B cell (primary cell): ENCODE measurements around the gene PRMT5. TPM values are rescaled to one million over a fixed set of nuclear protein-coding genes. Genes with fewer than 3 reads are reported as not detected.

ENCODE experiments used
- ATAC-seq: fragments of 200-7000 bp; cut with Tn5 transposase; one replicate; pipeline ENCODE4 v1.10.0; 2021; ENCODE audit warnings: low read depth, mild to moderate bottlenecking, moderate number of reproducible peaks, moderate library complexity
- CTCF ChIA-PET: fragments of 350-600 bp; sonication (Branson Sonifier 250); formaldehyde crosslinking; loops from one replicate; lab custom pipeline; 2021; ENCODE audit warnings: antibody characterized with exemption, inconsistent platforms; lab: Charles Lee
- POLR2A ChIA-PET: fragments of 350-600 bp; sonication (Branson Sonifier 250); formaldehyde crosslinking; loops from one replicate; lab custom pipeline; 2021; ENCODE audit warnings: antibody characterized with exemption; lab: Charles Lee
- DNase-seq: peaks from one replicate; pipeline ENCODE4 v3.0.0; 2013
- H2AFZ ChIP-seq: 2 replicates; pipeline ENCODE4 v1.6.1; 2012; ENCODE audit warnings: mild to moderate bottlenecking, low read depth, low read length; ENCODE audit not compliant: insufficient read depth, poor library complexity, severe bottlenecking
- H3K27ac ChIP-seq, 2 donors: 1 replicate in 1 of 2; 2 replicates in 1 of 2; pipeline ENCODE4 v1.5.1; 2012 to 2013; ENCODE audit warnings: low read length in 2 of 2, mild to moderate bottlenecking in 2 of 2, moderate library complexity in 1 of 2
- H3K27me3 ChIP-seq, 4 experiments: fragments of 200-600 bp in 1 of 4; sonication (generic) in 1 of 4; replicated peaks in 1 of 4; 1 replicate in 2 of 4; 2 replicates in 2 of 4; pipeline versions ENCODE4 v1.6.1 to v1.7.0; 2013 to 2016; ENCODE audit warnings: low read length in 3 of 4, mild to moderate bottlenecking in 2 of 4, mixed read lengths in 1 of 4, moderate library complexity in 1 of 4; ENCODE audit not compliant: insufficient read depth in 4 of 4, control insufficient read depth in 3 of 4; ENCODE audit errors: control extremely low read depth in 1 of 4
- H3K36me3 ChIP-seq, 2 experiments: replicated peaks in 1 of 2; 1 replicate in 1 of 2; 2 replicates in 1 of 2; pipeline versions ENCODE4 v1.6.1 to v1.7.1; 2013; ENCODE audit warnings: low read length in 1 of 2; ENCODE audit not compliant: insufficient read depth in 2 of 2, control insufficient read depth in 1 of 2; ENCODE audit errors: control extremely low read depth in 1 of 2, extremely low read depth in 1 of 2
- H3K4me1 ChIP-seq, 2 donors: fragments of 200-600 bp in 1 of 2; sonication (generic) in 1 of 2; 1 replicate in 1 of 2; 2 replicates in 1 of 2; pipeline versions ENCODE4 v1.5.1 to v1.6.1; 2013 to 2017; ENCODE audit warnings: low read length in 2 of 2; ENCODE audit not compliant: control insufficient read depth in 2 of 2, insufficient read depth in 2 of 2
- H3K4me2 ChIP-seq: replicated peaks from 2 replicates; pipeline ENCODE3; 2012; ENCODE audit warnings: mild to moderate bottlenecking, low read depth, low read length; ENCODE audit not compliant: poor library complexity, severe bottlenecking
- H3K4me3 ChIP-seq, 5 experiments: fragments of 200-600 bp in 1 of 5; sonication (generic) in 1 of 5; 1 replicate in 3 of 5; 2 replicates in 2 of 5; pipeline versions ENCODE4 v1.5.1 to v1.7.0; 2011 to 2016; ENCODE audit warnings: low read length in 4 of 5, mild to moderate bottlenecking in 4 of 5, low read depth in 2 of 5, control low read depth in 1 of 5, moderate library complexity in 1 of 5; ENCODE audit not compliant: insufficient read depth in 1 of 5; ENCODE audit errors: control extremely low read depth in 1 of 5, extremely low read depth in 1 of 5
- H3K79me2 ChIP-seq: fragments of 200-600 bp; sonication (generic); one replicate; pipeline ENCODE4 v1.6.0; 2016; ENCODE audit warnings: low read length; ENCODE audit not compliant: control insufficient read depth, insufficient read depth
- H3K9ac ChIP-seq: fragments of 200-600 bp; sonication (generic); 2 replicates; pipeline ENCODE4 v1.6.1; 2017; ENCODE audit warnings: mild to moderate bottlenecking, low read length, moderate library complexity
- H3K9me3 ChIP-seq, 3 donors: one replicate each; pipeline versions ENCODE4 v1.6.1 to v1.7.1; 2013; ENCODE audit warnings: low read length in 2 of 3; ENCODE audit not compliant: control insufficient read depth in 2 of 3, insufficient read depth in 1 of 3; ENCODE audit errors: control extremely low read depth in 1 of 3
- H4K20me1 ChIP-seq: 2 replicates; pipeline ENCODE4 v1.6.0; 2012; ENCODE audit warnings: mild to moderate bottlenecking, low read length; ENCODE audit not compliant: insufficient read depth, control insufficient read depth, poor library complexity, severe bottlenecking
- H3K27ac Mint-ChIP-seq: one replicate; pipeline ENCODE4 v1.8.0; 2021; ENCODE audit warnings: mixed read lengths
- H3K27me3 Mint-ChIP-seq: one replicate; pipeline ENCODE4 v1.8.0; 2021; ENCODE audit warnings: mixed read lengths
- H3K4me1 Mint-ChIP-seq: one replicate; pipeline ENCODE4 v1.8.0; 2021; ENCODE audit warnings: mixed read lengths
- H3K4me3 Mint-ChIP-seq: one replicate; pipeline ENCODE4 v1.8.0; 2021; ENCODE audit warnings: mixed read lengths
- H3K9me3 Mint-ChIP-seq: one replicate; pipeline ENCODE4 v1.8.0; 2022; ENCODE audit warnings: mixed read lengths; ENCODE audit not compliant: insufficient read depth
- CTCF ChIP-seq: fragments of 200-600 bp; IDR thresholded peaks from one replicate; pipeline ENCODE4 v1.8.0; 2022; ENCODE audit warnings: antibody characterized with exemption, mild to moderate bottlenecking
- EZH2 ChIP-seq: IDR thresholded peaks from 2 replicates; pipeline ENCODE4 v1.6.1; 2012; ENCODE audit warnings: borderline replicate concordance, low read depth, mild to moderate bottlenecking, moderate library complexity, low read length; ENCODE audit not compliant: insufficient read depth, poor library complexity, severe bottlenecking
- WGBS: methylation state at CpG from one replicate; pipeline ENCODE4 v1.1.5; 2013; ENCODE audit warnings: missing lambda C conversion rate; ENCODE audit not compliant: insufficient coverage; 5-methylcytosine and 5-hydroxymethylcytosine counted together
- intact Hi-C: fragments of 100-400 bp; cut with micrococcal nuclease; formaldehyde crosslinking; loops from one replicate; pipeline ENCODE4 v1.10.0; 2022
- polyA plus RNA-seq: library from polyadenylated mRNA; depleted of rRNA; stranded (reverse); fragments of >200 nt; gene quantifications from 2 replicates; pipeline ENCODE4 v1.2.3, GENCODE V29; 2012
- total RNA-seq, 2 donors: library from RNA; stranded (reverse); fragments of 120-200 nt in 1 of 2; gene quantifications; 1 replicate in 1 of 2; 2 replicates in 1 of 2; pipeline versions ENCODE4 v1.2.3 to v1.2.4, GENCODE V29; 2013 to 2022

The PRMT5 gene
- total and polyA plus RNA-seq, 2 donors (not counting 1 experiment from before 2014, with no cell fraction given), result 38.8 to 50.4 TPM

GRCh38 chr14:22955702-22956569 lies 26.8 kb upstream of the PRMT5 start:
- no peak for ATAC-seq
- 28% methylated on average over 14 of the region's 19 CpGs for WGBS
- intact Hi-C loops, result loop anchor here (2.0 kb wide), 3 partner anchors 27 to 51 kb away; partner anchors contain the start of genes AJUBA and PRMT5

More at GRCh38 chr14:22955702-22956569, 26.8 kb upstream of the PRMT5 start:
- peak overlapping the region; percentile 58 to 97 (median 84) for H3K4me3 ChIP-seq
- peak overlapping the region; percentile 89 for H3K27ac Mint-ChIP-seq
- peaks cover 11 to 16% of the 10 kb centered on the region in 2 donors for H3K4me1 ChIP-seq
- H3K9me3 Mint-ChIP-seq, result no peaks in the 10 kb centered on the region
- H3K27me3 Mint-ChIP-seq, result no peaks in the 10 kb centered on the region
- H2AFZ ChIP-seq, result peak overlapping the region; percentile 94
- DNase-seq, result no peak
- peaks cover 0 to 6% of the 10 kb centered on the region in 2 experiments for H3K36me3 ChIP-seq
- TF ChIP-seq EZH2 (no peak), CTCF (no peak)
- ChIA-PET POLR2A (interaction anchor here (0.6 to 1.6 kb wide), 6 partner anchors 36 to 347 kb away, joined by 3 to 7 read pairs (median 4); partner anchors contain the start of genes PPP1R3E and RBM23), CTCF (interaction anchor here (0.6 to 3.8 kb wide), 16 partner anchors 9 to 523 kb away, joined by 3 to 23 read pairs (median 4); partner anchors contain the start of genes LRP10 and RBM23)
- peaks cover 21% of the 10 kb centered on the region for H3K4me1 Mint-ChIP-seq
- no peaks in the 10 kb centered on the region for H3K27me3 ChIP-seq
- no peaks in the 10 kb centered on the region for H3K79me2 ChIP-seq
- peak overlapping the region; percentile 85 for H3K9ac ChIP-seq
- H3K9me3 ChIP-seq, result peaks cover 0 to 3% (median 0%) of the 10 kb centered on the region in 3 donors
- no peaks in the 10 kb centered on the region for H4K20me1 ChIP-seq
- H3K4me2 ChIP-seq, result peak overlapping the region; percentile 86
- H3K27ac ChIP-seq, result peak overlapping the region; percentile 76
- peak overlapping the region; percentile 93 for H3K4me3 Mint-ChIP-seq
